Stimulated activated CD4-positive, alpha-beta T cell treated with anti-CD3 and anti-CD28 coated beads, Interleukin-12 subunit alpha, Interleukin-12 subunit beta, amount 100 ng/mL, for 24 hours (primary cell): Measurements from ENCODE around the gene PRF1.

Experiments used
- DNase-seq, 2 experiments: peaks; one replicate each; pipeline ENCODE4 v3.0.0-alpha.2; 2020; ENCODE audit warnings: low read depth in 2 of 2

The PRF1 gene

DNA sequence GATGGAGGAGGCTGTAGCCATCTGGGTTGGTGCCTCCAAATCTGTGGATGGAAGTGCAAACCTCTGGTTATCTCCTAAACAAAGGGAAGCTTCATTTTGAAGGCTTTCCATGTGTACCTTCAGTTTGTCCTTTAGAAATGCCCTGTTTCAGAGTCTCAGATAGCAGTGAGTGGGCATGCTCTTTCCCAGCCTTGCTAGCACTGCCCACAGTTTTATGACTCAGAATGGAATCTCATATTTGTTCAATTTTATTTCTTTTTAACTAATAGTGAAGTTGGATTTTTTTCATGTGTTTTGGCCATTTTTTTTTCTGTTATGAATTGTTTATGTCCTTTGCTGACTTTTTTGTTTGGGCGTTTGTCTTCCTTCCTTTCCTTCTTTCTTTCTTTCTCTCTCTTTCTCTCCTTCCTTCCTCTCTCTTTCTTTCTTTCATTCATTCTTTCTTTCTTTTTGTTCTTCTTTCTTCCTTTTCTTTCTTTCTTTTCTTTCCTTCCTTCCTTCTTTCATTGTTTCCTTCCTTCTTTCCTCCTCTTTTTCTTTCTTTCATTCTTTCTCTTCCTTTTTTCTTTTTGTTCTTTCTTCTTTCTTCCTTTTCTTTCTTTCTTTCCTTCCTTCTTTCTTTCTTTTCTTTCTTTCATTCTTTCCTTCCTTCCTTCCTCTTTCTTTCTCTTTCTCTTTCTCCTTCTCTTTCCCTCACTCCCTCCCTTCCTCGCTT lies 25.6 kb downstream of the PRF1 start:
- no peak for DNase-seq

GRCh38 chr10:70575874-70576802 lies 26.4 kb downstream of the PRF1 start:
- no peak for DNase-seq

DNA sequence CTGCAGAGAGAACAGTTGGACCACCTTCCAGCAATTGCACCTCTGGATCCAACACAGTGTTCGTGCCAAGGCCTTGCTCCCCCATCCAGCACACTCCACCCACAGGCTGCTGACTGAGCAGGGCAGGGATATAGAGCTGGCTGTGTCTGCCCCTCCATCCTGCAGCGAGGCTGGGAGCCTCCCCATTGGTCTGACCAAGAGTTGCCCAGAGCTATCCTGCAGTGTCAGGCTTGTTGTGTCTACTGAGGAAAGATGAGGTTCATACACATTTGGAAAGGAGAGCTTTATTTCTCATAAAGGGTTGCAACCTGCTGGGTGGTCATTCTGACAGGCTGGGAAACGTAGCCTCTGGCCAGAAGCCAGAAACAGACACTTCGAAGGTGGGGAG lies 27.1 kb downstream of the PRF1 start:
- DNase-seq, result no peak

DNA sequence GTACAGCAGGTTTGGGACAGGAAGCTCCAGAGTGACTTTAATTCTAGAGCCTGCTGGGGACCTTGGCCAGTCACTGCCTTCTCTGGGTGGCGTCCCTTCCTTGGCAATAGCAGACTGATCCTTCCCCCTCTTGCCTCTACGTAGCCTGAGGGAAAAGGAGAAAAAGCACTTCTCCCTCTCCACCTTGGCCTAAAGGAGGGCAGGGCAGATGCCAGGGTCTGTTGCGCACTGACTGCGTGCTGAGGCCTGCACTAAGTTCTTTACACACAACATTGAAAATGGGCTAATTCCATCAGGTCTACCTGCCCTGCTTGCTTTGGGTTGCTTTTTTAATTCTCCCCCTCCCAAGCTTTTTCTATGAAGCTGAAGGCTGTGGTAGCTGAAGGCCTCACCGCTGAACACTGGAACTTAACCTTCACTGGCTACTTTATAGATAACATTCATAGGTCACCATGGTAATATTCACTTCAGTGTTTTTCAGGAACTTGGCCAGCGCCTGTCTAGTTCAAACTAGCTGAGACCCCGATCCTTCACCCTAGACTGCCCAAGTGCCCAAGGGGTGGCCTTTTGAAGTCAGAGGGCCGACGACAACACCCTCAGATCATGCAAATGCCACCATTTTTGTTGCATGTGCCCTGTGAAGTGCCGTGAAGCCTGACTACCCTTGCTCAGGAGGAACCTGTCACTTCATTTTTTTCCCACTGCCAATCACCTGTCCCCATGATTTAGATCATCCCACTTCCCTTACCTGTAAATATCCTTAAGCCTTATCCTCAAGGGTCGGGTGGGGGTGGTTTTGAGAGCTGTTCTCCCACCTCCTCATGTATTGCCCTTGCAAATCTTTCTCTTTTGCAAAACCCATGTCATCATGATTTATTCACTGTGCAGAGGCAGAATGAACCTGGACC lies 28.7 kb downstream of the PRF1 start:
- no peak for DNase-seq

DNA sequence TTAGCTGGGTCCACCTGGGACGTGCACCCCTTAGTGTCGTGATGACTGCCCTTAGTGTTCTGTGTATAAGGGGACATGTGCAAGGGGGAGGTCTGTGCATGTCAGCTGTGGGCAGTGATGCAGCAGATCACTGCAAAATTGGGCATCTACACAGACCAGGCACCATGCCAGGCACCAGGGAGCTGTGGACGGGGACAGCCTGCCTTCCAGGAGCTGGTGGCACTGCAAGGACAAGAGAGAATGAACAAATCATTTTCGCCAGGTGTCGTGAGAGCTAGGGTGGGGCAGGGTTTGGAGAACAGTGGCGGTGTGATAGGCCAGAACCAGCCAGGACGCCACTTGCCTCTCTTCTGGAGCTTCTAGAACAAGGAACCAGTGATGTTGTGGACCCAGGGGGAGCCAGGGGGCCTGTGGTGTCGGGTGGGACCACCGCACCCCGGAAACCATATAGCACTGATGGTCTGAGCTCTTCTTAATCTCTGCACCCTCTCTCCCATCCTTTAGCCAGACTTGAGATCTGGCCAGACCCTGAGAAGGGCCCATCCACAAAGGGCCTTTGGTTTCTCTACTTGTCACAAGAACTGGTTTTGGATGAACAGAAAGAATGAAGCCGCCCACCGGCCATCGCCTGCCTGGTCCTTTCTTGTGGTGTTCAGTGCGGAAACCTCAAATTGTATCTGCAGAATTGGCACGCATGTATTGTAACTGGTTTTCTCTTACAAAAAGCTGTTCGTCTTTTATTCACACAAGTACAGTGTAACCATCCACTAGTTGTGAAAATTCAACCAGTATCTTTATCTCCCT lies 30.7 kb downstream of the PRF1 start:
- no peak for DNase-seq

GRCh38 chr10:70571236-70571635 lies 31.3 kb downstream of the PRF1 start:
- no peak for DNase-seq

GRCh38 chr10:70568781-70569495 lies 33.6 kb downstream of the PRF1 start:
- DNase-seq, result no peak

DNA sequence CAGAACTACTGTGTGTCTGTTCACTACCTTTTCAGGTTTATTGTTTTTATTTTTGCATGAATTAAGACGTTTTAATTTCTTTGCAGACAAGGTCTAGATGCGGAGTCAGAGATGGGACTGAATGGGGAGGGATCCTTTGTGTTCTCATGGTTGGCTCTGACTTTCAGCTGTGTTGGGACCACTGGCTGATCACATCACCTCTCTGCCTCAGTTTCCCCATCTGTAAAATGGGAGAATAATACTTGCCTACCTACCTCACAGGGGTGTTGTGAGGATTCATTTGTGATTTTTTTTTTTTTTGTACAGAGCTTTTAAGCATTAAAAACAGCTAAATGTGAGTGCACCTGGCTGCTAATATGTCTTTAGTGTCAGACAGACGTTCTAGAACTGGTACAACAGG lies 34.4 kb downstream of the PRF1 start:
- DNase-seq, result no peak

GRCh38 chr10:70567603-70568002 lies 34.9 kb downstream of the PRF1 start:
- no peak for DNase-seq

DNA sequence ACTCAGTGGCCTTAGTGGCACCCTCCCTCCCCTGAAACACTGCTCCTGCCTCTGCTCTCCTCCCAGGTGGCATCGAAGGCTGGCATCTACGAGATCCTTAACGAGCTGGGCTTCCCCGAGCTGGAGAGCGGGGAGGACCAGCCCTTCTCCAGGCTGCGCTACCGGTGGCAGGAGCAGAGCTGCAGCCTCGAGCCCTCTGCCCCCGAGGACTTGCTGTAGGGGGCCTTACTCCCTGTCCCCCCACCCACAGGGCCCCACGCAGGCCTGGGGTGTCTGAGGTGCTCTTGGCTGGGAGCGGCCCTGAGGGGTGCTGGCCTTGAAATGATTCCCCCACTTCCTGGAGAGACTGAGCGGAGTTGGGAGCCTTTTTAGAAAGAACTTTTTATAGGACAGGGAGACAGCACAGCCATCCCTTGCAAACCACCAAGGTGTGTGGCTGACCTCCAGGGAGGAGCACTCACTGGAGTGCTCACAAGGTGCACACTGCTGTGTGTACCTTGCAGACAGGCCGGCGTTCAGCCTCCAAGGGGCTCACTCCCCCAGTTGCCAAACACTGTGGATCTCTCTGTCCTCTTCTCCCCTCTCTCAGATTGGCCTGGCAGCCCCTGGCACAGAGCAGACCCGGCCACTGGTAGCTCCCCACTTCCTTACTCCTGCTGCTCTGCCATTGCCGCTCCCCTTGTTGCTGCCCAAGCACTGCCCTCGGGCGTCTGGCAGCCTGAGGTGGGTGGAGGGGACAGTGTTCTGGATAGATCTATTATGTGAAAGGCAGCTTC lies 35.8 kb downstream of the PRF1 start:
- DNase-seq, result no peak

DNA sequence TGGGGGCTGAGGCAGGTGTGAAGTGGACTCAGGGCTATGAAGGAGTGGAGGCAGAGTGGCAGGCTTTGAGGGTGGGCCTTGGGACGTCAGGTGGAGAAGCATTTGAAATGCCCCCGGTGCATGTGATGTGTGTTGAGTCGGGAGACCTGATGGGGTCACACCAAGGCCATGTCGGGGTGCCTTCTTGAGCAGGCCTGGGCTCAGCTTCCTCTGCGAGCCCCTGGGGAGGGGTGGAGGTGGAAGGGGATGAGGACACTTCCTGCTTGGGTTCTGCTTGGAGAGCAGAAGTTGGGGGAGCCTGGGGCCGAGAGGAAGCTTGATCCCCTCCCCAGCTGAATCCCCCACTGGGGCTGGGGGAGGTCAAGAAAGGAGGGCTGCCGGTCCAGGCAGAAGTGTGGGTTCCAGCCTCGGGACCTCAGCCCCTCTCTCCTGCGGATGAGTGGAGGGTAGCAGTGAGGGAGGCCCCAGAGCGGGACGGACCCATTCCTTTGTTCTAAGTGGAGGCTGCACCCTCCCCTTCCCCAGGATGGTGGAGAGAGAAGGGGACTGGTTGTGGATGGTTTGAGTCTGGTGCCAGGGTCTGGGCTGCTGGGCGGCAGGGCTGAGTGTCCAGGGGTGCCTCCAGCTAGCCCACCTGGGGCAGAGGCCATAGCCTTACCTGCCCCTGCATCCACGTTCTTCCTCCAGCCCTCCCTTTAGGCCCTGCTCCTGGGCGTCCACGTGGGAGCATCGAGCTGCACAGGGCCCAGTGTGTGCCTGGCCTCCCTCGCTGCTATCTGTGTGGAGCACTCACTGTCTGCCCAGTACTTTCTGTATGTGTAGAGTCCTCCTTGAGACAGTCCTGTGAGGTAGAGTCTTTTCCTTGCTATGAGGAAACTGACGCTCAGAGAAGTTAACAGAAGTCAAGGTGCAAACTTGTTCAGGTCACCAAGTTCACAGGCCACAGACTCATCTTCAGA lies 36.7 kb downstream of the PRF1 start:
- no peak for DNase-seq

DNA sequence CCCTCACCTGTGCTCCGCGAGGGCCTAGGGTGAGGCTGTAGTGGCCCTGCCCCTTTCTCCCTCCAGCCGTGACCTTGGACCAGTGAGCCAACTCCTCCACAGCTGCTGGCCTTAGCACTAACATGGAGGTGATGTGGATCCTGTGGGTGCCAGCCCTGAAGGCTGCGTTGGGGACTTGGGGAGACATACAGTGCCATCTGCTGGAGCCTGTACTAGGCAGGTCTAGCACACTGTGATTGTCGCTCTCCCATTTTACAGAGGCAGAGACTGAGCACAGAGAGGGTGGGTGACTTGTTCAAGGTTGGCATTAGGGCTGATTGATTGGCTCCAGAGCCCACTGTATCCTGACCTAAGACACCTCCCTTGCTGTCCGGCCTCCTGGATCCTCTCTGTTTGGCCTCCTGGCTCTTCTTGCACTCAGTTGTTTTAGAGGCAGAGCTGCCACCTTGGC lies 37.6 kb downstream of the PRF1 start:
- no peak for DNase-seq

DNA sequence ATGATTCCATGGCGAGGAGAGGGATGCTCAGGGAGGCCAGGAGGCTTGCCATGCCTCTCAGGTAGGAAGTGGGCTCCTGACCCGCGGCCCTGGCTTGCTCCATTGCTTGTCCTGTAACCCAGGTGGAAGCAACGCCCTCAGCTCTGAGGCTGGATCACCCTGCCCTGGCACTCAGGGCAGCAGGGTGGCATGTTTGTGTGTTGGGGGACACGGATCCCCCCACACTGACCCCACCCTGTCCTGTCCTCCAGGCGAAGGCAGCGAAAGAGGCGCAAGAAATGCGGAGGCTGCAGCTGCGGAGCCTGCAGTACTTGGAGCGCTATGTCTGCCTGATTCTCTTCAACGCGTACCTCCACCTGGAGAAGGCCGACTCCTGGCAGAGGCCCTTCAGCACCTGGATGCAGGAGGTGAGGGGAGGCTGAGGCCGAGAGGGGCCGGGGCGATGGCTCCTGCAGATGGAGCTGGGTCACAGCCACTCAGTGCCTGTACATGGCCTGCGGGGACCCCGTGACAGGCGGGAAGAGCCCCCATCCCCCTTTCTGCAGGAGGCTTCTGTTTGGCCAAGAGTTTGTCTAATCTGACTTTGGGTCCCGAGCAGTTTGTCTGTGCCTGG lies 38.3 kb downstream of the PRF1 start:
- no peak for DNase-seq

GRCh38 chr10:70563230-70563629 lies 39.3 kb downstream of the PRF1 start:
- no peak for DNase-seq

GRCh38 chr10:70562036-70562755 lies 40.3 kb downstream of the PRF1 start:
- no peak for DNase-seq

DNA sequence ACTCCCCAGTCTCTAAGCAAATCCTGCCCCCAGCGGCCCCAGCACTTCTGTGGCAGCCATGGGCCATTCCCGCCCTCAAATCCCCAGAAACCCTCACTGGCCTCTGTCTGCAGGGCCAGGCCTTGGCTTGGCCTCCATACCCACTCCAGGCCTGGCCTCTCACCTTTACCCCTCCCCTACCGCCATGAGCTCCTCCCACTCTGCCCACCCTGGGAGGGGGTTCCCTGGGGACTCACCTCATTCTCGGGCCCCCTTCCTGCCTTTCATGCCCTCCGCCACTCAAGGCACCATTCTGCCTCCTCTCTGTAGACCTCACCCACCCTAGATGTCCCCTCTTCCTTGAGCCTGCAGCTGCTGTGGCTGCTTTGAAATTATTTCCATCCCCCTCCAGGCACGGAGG lies 41.0 kb downstream of the PRF1 start:
- DNase-seq, result no peak

DNA sequence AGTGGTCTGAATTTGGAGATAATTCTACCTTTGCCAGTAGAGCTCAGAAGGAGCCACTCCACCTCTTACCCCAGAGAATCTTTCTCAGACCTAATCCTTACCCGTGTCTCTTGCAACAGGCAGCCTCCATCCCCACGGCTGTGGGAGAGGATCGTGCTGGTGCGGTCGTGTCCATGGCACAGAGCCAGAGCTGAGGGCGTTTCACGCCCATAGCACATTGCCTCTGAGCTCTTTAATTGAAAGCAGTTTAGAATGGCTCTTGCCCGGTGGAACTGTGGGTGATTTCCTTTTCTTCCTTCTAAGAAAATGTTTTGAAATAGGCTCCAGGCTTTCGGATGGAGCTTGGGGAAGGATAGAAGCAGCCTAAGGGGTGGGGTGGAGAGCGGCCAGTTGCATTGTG lies 41.5 kb downstream of the PRF1 start:
- no peak for DNase-seq
